ENCODE measurements around the gene MERTK.
A peak's percentile ranks its signal among the peaks of the same experiment; 100 is the strongest.

Gene MERTK

DNA sequence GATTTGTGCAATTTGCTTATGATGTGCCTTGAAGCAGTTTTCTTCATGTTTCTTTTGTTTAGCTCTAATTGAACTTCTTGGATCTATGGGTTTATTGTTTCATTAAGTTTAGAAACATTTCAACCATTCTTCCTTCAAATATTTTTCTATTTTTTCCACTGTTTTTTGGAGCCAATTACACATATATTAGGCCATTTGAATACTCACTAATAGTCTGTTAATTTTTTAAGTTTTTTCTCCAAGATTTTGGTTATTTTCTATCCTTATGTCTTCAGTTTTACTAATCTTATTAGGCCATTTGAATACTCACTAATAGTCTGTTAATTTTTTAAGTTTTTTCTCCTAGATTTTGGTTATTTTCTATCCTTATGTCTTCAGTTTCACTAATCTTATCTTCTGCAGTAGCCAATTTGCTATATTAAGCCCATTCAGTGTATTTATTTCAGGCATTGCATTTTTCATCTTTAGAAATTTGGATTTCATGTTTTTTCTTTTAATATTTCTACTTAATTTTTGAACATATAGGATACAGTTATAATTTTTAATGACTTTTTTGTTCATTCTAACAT lies 147.1 kb downstream of the MERTK start:
- peaks cover 6 to 17% (median 10%) of the 10 kb centered on the region in 11 experiments; a peak in 17 of 22 replicates for H3K9me3 ChIP-seq (replicated peaks in 1 of 11)
- H3K4me3 ChIP-seq: no peak overlapping the region
- no peaks in the 10 kb centered on the region for H3K27me3 ChIP-seq
- H3K9ac ChIP-seq: no peak overlapping the region
- no peak for TF ChIP-seq Cebpa-rat (IDR thresholded peaks at IDR 0.05)
- H3K4me2 ChIP-seq: peak overlapping the region in 3 of 11 experiments; percentile 65 to 85 (median 69); a peak in 4 of 22 replicates
- no peaks in the 10 kb centered on the region for H4K20me1 ChIP-seq
- H3K36me3 ChIP-seq: no peaks in the 10 kb centered on the region
- peak overlapping the region in 2 of 11 experiments; percentile 42 to 43; a peak in 3 of 22 replicates for H3K27ac ChIP-seq
- H3K4me1 ChIP-seq: peaks cover 0 to 63% (median 0%) of the 10 kb centered on the region in 10 experiments; a peak in 6 of 20 replicates

DNA sequence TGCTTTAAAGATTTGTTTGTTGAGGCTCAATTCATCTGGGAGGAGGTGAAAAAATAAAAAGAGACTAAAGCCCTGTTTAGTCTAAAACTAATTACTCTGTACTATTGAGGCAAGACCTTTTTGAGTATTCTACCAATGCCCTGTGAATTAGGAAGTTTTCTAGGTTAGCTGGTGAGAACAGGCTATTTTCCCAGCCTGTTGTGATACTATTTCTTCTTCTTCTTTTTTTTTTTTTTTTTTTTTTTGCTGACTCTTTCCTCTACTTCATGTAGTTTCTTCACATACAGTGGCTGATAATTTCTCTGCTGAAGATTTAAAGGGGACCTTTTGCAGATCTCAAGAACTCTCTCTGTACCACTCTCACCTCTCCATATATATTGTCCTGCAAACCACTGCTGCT lies 147.8 kb downstream of the MERTK start:
- Histone ChIP-seq H4K20me1 (no peaks in the 10 kb centered on the region), H3K4me2 (peak overlapping the region in 3 of 11 experiments; percentile 65 to 85 (median 69); a peak in 6 of 22 replicates), H3K4me1 (peaks cover 0 to 66% (median 0%) of the 10 kb centered on the region in 10 experiments; a peak in 6 of 20 replicates), H3K4me3 (no peak overlapping the region), H3K27ac (peak overlapping the region in 3 of 11 experiments; percentile 42 to 53 (median 43); a peak in 5 of 22 replicates), H3K9ac (peak overlapping the region in 3 of 11 experiments; percentile 13 to 51 (median 30); a peak in 4 of 22 replicates), H3K27me3 (no peaks in the 10 kb centered on the region), H3K9me3 (replicated peaks in 1 of 11) (peaks cover 6 to 17% (median 10%) of the 10 kb centered on the region in 11 experiments; a peak in 17 of 22 replicates), H3K36me3 (no peaks in the 10 kb centered on the region)
- TF ChIP-seq Cebpa-rat (IDR thresholded peaks at IDR 0.05): no peak

DNA sequence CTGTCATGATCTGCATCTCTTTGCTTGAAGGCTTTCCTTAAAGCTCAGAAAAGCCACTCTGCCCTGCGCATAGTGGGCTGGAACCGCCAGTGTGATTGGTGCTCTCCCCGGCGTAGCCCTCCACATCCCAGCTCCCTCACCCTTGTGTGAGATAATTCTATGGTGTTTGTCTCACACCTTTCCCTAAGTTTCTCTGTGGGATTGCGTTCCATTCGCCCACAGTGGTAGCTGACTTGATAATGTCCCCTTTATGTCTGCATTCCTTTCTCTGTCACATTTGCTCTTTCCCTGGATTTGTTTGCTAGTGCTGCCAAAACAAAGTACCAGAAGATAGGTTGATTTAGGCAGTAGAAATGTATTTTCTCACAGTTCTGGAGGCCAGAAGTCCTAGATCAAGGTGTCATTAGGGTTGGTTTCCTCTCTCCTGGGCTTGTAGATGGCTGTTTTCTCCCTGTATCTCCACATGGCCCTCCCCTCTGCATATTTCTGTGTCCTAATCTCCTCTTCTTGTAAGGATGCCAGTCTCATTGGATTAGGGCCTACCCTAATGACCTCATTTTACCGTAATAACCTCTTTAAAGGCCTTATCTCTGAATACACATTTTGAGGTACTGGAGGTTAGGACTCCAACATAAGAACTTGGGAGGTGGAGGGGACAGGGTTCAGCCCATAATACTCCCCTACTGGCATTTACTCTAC lies 149.3 kb downstream of the MERTK start:
- Histone ChIP-seq H3K4me1 (peaks cover 0 to 75% (median 0%) of the 10 kb centered on the region in 10 experiments; a peak in 6 of 20 replicates), H3K4me3 (no peak overlapping the region), H3K27me3 (no peaks in the 10 kb centered on the region), H3K9ac (peak overlapping the region in 3 of 11 experiments; percentile 44 to 58 (median 55); a peak in 4 of 22 replicates), H3K36me3 (no peaks in the 10 kb centered on the region), H3K9me3 (replicated peaks in 1 of 11) (peaks cover 6 to 17% (median 10%) of the 10 kb centered on the region in 11 experiments; a peak in 17 of 22 replicates), H4K20me1 (no peaks in the 10 kb centered on the region), H3K27ac (peak overlapping the region in 3 of 11 experiments; percentile 31 to 42 (median 37); a peak in 5 of 22 replicates), H3K4me2 (peak overlapping the region in 3 of 11 experiments; percentile 65 to 85 (median 69); a peak in 6 of 22 replicates)
- TF ChIP-seq Cebpa-rat (IDR thresholded peaks at IDR 0.05): no peak

DNA sequence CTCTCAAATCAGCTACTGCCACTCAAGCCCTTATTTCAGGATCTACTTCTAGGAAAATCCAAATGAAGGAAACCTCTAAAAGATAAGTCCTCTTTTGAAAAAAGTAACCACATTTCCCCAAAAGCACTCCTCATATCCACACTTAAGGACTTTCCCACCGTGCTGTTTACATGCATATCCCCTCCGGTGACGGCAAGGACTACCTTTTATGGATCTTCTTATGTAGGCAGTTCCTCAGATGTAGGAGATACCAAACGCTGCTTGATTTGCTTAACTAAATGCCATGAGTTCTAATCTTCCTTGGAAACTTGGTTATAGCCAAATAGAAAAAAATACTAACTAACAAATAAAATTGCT lies 149.8 kb downstream of the MERTK start:
- H3K4me2 ChIP-seq: peak overlapping the region in 3 of 11 experiments; percentile 65 to 85 (median 69); a peak in 6 of 22 replicates
- H4K20me1 ChIP-seq: no peaks in the 10 kb centered on the region
- no peak for TF ChIP-seq Cebpa-rat (IDR thresholded peaks at IDR 0.05)
- no peaks in the 10 kb centered on the region for H3K36me3 ChIP-seq
- peak overlapping the region in 3 of 11 experiments; percentile 44 to 58 (median 55); a peak in 4 of 22 replicates for H3K9ac ChIP-seq
- H3K9me3 ChIP-seq (replicated peaks in 1 of 11): peaks cover 6 to 17% (median 10%) of the 10 kb centered on the region in 11 experiments; a peak in 17 of 22 replicates
- no peak overlapping the region for H3K4me3 ChIP-seq
- H3K27me3 ChIP-seq: no peaks in the 10 kb centered on the region
- H3K4me1 ChIP-seq: peaks cover under 1 to 75% (median 3%) of the 10 kb centered on the region in 10 experiments; a peak in 17 of 20 replicates
- H3K27ac ChIP-seq: peak overlapping the region in 3 of 11 experiments; percentile 31 to 42 (median 37); a peak in 4 of 22 replicates

DNA sequence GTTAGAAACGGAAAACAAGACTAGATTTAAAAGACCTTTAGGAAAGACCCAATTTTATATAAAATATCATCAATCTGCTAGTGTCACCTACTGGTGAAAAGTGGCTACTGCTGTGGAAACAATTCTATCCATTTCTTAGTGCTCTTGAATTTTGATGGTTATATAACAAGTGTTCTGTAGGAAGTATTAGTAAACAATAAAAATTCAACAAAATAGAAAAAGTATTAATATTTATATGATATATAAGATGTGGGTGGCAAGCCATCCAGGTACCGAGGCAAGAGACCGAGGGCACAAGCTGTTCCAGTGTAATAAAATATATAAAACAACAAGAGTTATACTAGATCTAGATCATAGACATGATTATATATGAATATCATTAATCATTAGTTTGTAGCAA lies 150.5 kb downstream of the MERTK start:
- H3K4me1 ChIP-seq: peaks cover 7 to 75% (median 10%) of the 10 kb centered on the region in 10 experiments
- no peaks in the 10 kb centered on the region for H3K36me3 ChIP-seq
- no peak overlapping the region for H3K9ac ChIP-seq
- no peak overlapping the region for H3K27ac ChIP-seq
- no peak overlapping the region for H3K4me3 ChIP-seq
- no peaks in the 10 kb centered on the region for H4K20me1 ChIP-seq
- no peaks in the 10 kb centered on the region for H3K27me3 ChIP-seq
- no peak for TF ChIP-seq Cebpa-rat (IDR thresholded peaks at IDR 0.05)
- H3K4me2 ChIP-seq: peak overlapping the region in 3 of 11 experiments; percentile 65 to 85 (median 69); a peak in 3 of 22 replicates
- H3K9me3 ChIP-seq (replicated peaks in 1 of 11): peaks cover 6 to 17% (median 10%) of the 10 kb centered on the region in 11 experiments; a peak in 17 of 22 replicates

DNA sequence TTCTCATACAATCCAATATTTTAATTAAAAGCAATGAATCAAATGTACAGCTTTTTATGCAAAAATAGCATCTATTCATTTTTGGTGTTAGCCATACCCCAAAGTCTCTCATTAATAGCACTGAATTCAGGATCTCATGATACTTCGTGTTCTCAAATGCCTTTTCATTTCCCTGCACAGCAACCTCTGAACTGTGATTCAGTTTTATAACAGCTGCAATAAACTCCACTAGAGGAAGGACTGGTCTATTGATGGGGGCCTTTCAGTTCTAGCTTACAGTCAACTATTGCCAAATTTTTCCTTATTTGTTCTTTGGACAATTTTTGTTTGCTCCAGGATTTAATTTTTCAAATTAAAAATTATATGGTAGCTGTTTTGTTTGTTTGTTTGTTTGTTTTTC lies 151.9 kb downstream of the MERTK start:
- Histone ChIP-seq H3K4me2 (no peak overlapping the region), H3K9ac (no peak overlapping the region), H3K27me3 (no peaks in the 10 kb centered on the region), H3K36me3 (no peaks in the 10 kb centered on the region), H3K9me3 (replicated peaks in 1 of 11) (peaks cover 0 to 9% (median 1%) of the 10 kb centered on the region in 11 experiments; a peak in 11 of 22 replicates), H3K4me3 (no peak overlapping the region), H3K27ac (no peak overlapping the region), H4K20me1 (no peaks in the 10 kb centered on the region), H3K4me1 (peaks cover 9 to 68% (median 11%) of the 10 kb centered on the region in 10 experiments)
- no peak for TF ChIP-seq Cebpa-rat (IDR thresholded peaks at IDR 0.05)

DNA sequence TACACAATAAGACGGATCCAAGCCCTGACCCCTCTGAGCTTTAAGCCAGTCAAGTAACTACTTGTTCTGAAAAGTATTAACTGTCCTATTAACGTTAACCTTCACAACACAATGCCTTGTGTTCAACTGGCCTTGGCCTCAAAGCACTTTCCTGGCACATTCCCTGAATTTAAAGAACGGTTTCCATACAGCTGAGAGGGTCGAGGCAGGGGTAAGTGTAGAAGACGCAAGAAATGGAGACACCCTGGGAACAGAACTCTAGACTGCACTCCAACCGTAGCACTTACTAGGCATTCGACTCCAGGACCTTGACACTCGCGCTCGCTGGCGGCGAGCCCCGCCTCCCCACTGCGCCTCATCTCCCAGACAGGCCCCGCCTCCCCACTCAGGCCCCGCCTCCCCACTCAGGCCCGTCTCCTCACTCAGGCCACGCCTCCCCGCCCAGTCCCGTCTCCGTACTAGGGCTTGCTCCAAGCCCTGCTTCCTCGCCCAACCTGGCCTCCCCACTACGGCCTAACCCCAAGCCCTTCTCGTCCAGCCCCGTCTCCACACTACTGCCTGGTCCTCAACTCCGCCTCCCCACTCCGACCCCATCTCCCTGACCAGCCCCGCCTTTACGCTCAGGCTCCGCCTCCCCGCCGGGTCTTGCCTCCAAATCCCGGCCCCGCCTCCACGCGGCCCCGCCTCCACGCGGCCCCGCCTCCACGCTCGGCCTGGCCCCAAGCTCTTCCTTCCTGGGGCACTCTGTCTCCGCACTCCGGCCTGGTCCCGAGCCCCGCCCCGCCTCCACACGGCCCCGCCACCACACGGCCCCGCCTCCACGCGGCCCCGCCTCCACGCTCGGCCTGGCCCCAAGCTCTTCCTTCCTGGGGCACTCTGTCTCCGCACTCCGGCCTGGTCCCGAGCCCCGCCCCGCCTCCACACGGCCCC lies 155.8 kb downstream of the MERTK start:
- H3K9ac ChIP-seq: peak overlapping the region; percentile 62 to 81 (median 78)
- H3K27ac ChIP-seq: peak overlapping the region in 10 of 11 experiments; percentile 54 to 87 (median 74); a peak in 19 of 22 replicates
- no peaks in the 10 kb centered on the region for H3K9me3 ChIP-seq (replicated peaks in 1 of 11)
- peaks cover 0 to 30% (median 6%) of the 10 kb centered on the region in 11 experiments; a peak in 10 of 22 replicates for H4K20me1 ChIP-seq
- H3K27me3 ChIP-seq: no peaks in the 10 kb centered on the region
- H3K36me3 ChIP-seq: peaks cover 0 to 20% (median 5%) of the 10 kb centered on the region in 11 experiments; a peak in 15 of 22 replicates
- peak overlapping the region; percentile 66 to 95 (median 85) for H3K4me2 ChIP-seq
- peaks cover 25 to 63% (median 38%) of the 10 kb centered on the region in 10 experiments for H3K4me1 ChIP-seq
- peak overlapping the region; percentile 57 to 74 (median 63) for H3K4me3 ChIP-seq
- TF ChIP-seq Cebpa-rat (IDR thresholded peaks at IDR 0.05): no peak
